Measurements from ENCODE around the gene FAM149B1.

DNA sequence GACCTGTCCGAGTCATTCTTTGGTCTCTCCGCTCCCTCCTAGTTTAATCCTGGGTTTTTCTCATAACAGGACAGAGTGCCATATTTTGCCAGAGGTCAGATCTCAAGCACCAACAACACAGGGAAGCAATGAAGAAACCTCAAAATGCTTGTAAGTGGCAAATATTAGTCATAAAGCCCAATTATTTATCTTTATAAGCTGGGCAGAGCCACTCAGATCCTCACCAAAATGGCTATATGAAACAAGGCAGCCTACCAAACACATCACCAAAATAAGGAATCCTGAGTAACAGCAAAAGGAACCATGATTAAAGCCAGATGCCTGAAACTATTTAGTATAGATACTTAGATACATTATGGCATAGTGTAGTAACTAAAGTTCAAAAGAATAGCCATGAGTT, 4.8 kb upstream of the FAM149B1 start:
- TF ChIP-seq, protein P1, sequence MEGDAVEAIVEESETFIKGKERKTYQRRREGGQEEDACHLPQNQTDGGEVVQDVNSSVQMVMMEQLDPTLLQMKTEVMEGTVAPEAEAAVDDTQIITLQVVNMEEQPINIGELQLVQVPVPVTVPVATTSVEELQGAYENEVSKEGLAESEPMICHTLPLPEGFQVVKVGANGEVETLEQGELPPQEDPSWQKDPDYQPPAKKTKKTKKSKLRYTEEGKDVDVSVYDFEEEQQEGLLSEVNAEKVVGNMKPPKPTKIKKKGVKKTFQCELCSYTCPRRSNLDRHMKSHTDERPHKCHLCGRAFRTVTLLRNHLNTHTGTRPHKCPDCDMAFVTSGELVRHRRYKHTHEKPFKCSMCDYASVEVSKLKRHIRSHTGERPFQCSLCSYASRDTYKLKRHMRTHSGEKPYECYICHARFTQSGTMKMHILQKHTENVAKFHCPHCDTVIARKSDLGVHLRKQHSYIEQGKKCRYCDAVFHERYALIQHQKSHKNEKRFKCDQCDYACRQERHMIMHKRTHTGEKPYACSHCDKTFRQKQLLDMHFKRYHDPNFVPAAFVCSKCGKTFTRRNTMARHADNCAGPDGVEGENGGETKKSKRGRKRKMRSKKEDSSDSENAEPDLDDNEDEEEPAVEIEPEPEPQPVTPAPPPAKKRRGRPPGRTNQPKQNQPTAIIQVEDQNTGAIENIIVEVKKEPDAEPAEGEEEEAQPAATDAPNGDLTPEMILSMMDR (IDR thresholded peaks at IDR 0.05; ENCODE audit: borderline replicate concordance, extremely low read depth, low read length, poor library complexity, severe bottlenecking) = no peak
- no peak for TF ChIP-seq EZH2 (IDR thresholded peaks at IDR 0.05; ENCODE audit: borderline replicate concordance, low read depth, low read length, severe bottlenecking)
